Psoas muscle (tissue), 8 donors: ENCODE results near the gene ADAT1. TPM values are rescaled to one million over a fixed set of nuclear protein-coding genes. Genes with fewer than 3 reads are reported as not detected.

Source experiments
- ATAC-seq, 4 donors: fragments of 200-7000 bp; cut with Tn5 transposase; one replicate each; pipeline ENCODE4 v1.9.1; 2020; ENCODE audit warnings: moderate library complexity in 3 of 4, mild to moderate bottlenecking in 2 of 4
- DNase-seq, 2 donors: peaks; one replicate each; pipeline ENCODE4 v3.0.0-alpha.2; 2020
- H3K27ac ChIP-seq: fragments of 200-600 bp; one replicate; pipeline ENCODE4 v1.8.0; 2022
- H3K27me3 ChIP-seq, 3 donors: fragments of 200-600 bp in 1 of 3; one replicate each; pipeline versions ENCODE4 v1.6.1 to v1.8.0; 2013 to 2022; ENCODE audit warnings: low read length in 2 of 3, mild to moderate bottlenecking in 2 of 3, moderate library complexity in 1 of 3; ENCODE audit not compliant: insufficient read depth in 3 of 3
- H3K36me3 ChIP-seq, 2 donors: fragments of 200-600 bp in 1 of 2; one replicate each; pipeline versions ENCODE4 v1.6.1 to v1.8.0; 2013 to 2022; ENCODE audit warnings: low read depth in 1 of 2, mild to moderate bottlenecking in 1 of 2, moderate library complexity in 1 of 2; ENCODE audit not compliant: insufficient read depth in 1 of 2
- H3K4me1 ChIP-seq: fragments of 200-600 bp; one replicate; pipeline ENCODE4 v1.8.0; 2022
- H3K4me3 ChIP-seq: fragments of 200-600 bp; one replicate; pipeline ENCODE4 v1.8.0; 2022; ENCODE audit warnings: mild to moderate bottlenecking
- H3K9me3 ChIP-seq: fragments of 200-600 bp; one replicate; pipeline ENCODE4 v1.8.0; 2022
- CTCF ChIP-seq: fragments of 200-600 bp; IDR thresholded peaks from one replicate; pipeline ENCODE4 v1.8.0; 2022; ENCODE audit warnings: antibody characterized with exemption
- WGBS, 3 donors: extraction: QIAGEN DNeasy Blood & Tissue Kit; methylation state at CpG; one replicate each; pipeline versions ENCODE4 v1.1.6 to v1.1.7; 2013; 5-methylcytosine and 5-hydroxymethylcytosine counted together
- intact Hi-C, 2 donors: fragments of 100-400 bp; cut with DNase I; formaldehyde crosslinking; loops; one replicate each; pipeline versions ENCODE4 v1.11.0 to v1.14.2; 2022
- polyA plus RNA-seq, 3 donors: library from polyadenylated mRNA; stranded (reverse); fragments of 200-250 nt; gene quantifications; one replicate each; pipeline ENCODE4 v1.2.3, GENCODE V29; 2013
- total RNA-seq, 4 donors: library from RNA; stranded (reverse); fragmentation: NEBNext Ultra II Directional in 2 of 4; extraction: Animal tissue kit (Norgen Biotek cat#: 25700) in 2 of 4; gene quantifications; one replicate each; pipeline versions ENCODE4 v1.2.1 to v1.2.4, GENCODE V29; 2021 to 2023
- donor health status: healthy with polysubstance abuse.
- donor health status: DM: no; HTN: no; CAD: no; lungs with moderate emphysema.
- donor health status: Bipolar disorder and iron deficiency.
- donor health status: healthy.
- donor health status: DM: yes; HTN: yes; CAD: no.
- donor health status: DM: no; HTN: no; CAD: no.
- donor health status: DM: no; HTN: no; CAD: no.
- donor health status: DM: yes; HTN: yes; CAD: no.

The ADAT1 gene
- total and polyA plus RNA-seq, 7 donors: 6.9 to 26.1 (median 18.8) TPM

- intact Hi-C loops: loop anchor here in 1 of 2 donors (5.0 kb wide), 1 partner anchor 80 kb away; the partner anchor contains the start of gene GABARAPL2
- Histone ChIP-seq H3K4me1 (peaks cover 53% of the 10 kb centered on the region), H3K27ac (peak overlapping the region; percentile 98), H3K9me3 (no peaks in the 10 kb centered on the region), H3K27me3 (no peaks in the 10 kb centered on the region), H3K4me3 (peak overlapping the region; percentile 96), H3K36me3 (peaks cover 2 to 42% of the 10 kb centered on the region in 2 donors)
- ATAC-seq (peak; percentile 30 to 53 (median 41)), DNase-seq (no peak)
- WGBS, 3 donors: 0 to 2% (median 1%) methylated on average over 18 of the region's 18 CpGs
- no peak for TF ChIP-seq CTCF
Measured at GRCh38 chr16:75647112-75647491, 24.0 kb upstream of the ADAT1 start.

GRCh38 chr16:75644240-75645012 is 21.3 kb upstream of the ADAT1 start:
- no peak for TF ChIP-seq CTCF
- ATAC-seq (no peak), DNase-seq (no peak)
- intact Hi-C loops: loop anchor here in 1 of 2 donors (5.0 kb wide), 1 partner anchor 77 kb away; the partner anchor contains the start of gene GABARAPL2
- Histone ChIP-seq H3K4me1 (peaks cover 27% of the 10 kb centered on the region), H3K36me3 (peaks cover 10 to 69% of the 10 kb centered on the region in 2 donors), H3K27me3 (no peaks in the 10 kb centered on the region), H3K4me3 (peak overlapping the region; percentile 22), H3K9me3 (no peaks in the 10 kb centered on the region), H3K27ac (no peak overlapping the region)
- WGBS, 3 donors: 85 to 89% (median 88%) methylated on average over 7 of the region's 7 CpGs

GRCh38 chr16:75640598-75640997 is 17.5 kb upstream of the ADAT1 start:
- intact Hi-C loops: no loop called here
- ATAC-seq: no peak
- no peak for TF ChIP-seq CTCF
- H3K9me3 ChIP-seq: no peaks in the 10 kb centered on the region
- 87 to 88% (median 88%) methylated on average over 6 of the region's 6 CpGs for WGBS, 3 donors
- no peak for DNase-seq
- H3K4me1 ChIP-seq: peaks cover 16% of the 10 kb centered on the region
- H3K27me3 ChIP-seq: no peaks in the 10 kb centered on the region
- H3K4me3 ChIP-seq: no peak overlapping the region
- H3K27ac ChIP-seq: no peak overlapping the region
- peaks cover 23 to 100% of the 10 kb centered on the region in 2 donors for H3K36me3 ChIP-seq

GRCh38 chr16:75635036-75635435 is 12.0 kb upstream of the ADAT1 start:
- H3K27me3 ChIP-seq: no peaks in the 10 kb centered on the region
- no peaks in the 10 kb centered on the region for H3K9me3 ChIP-seq
- WGBS, 3 donors: 86 to 95% (median 88%) methylated on average over 3 of the region's 3 CpGs
- peaks cover 35 to 100% of the 10 kb centered on the region in 2 donors for H3K36me3 ChIP-seq
- ATAC-seq: no peak
- no peak overlapping the region for H3K27ac ChIP-seq
- no peak overlapping the region for H3K4me3 ChIP-seq
- TF ChIP-seq CTCF: no peak
- intact Hi-C loops: no loop called here
- no peaks in the 10 kb centered on the region for H3K4me1 ChIP-seq
- no peak for DNase-seq
